Activated CD8-positive, alpha-beta T cell treated with anti-CD3 and anti-CD28 coated beads for 36 hours (primary cell): ENCODE data around the gene CHD9. TPM values are rescaled to one million over a fixed set of nuclear protein-coding genes. Genes with fewer than 3 reads are reported as not detected.

Experiments used
- ATAC-seq: fragments of 200-7000 bp; cut with Tn5 transposase; one replicate; pipeline ENCODE4 v1.10.0; 2021; ENCODE audit warnings: mild to moderate bottlenecking, moderate library complexity
- CTCF ChIA-PET: fragments of 350-600 bp; sonication (Branson Sonifier 250); formaldehyde crosslinking; loops from one replicate; lab custom pipeline; 2021; ENCODE audit warnings: antibody characterized with exemption; lab: Charles Lee
- POLR2A ChIA-PET: fragments of 350-600 bp; sonication (Branson Sonifier 250); formaldehyde crosslinking; loops from one replicate; lab custom pipeline; 2021; ENCODE audit warnings: antibody characterized with exemption; lab: Charles Lee
- DNase-seq: peaks from one replicate; pipeline ENCODE4 v3.0.0-alpha.2; 2020
- H3K27ac Mint-ChIP-seq: one replicate; pipeline ENCODE4 v1.8.0; 2021; ENCODE audit warnings: mild to moderate bottlenecking, mixed read lengths
- H3K27me3 Mint-ChIP-seq: one replicate; pipeline ENCODE4 v1.8.0; 2021; ENCODE audit warnings: mixed read lengths
- H3K36me3 Mint-ChIP-seq: one replicate; pipeline ENCODE4 v1.8.0; 2021; ENCODE audit warnings: low read depth, mixed read lengths
- H3K4me1 Mint-ChIP-seq: one replicate; pipeline ENCODE4 v1.8.0; 2021; ENCODE audit warnings: low read depth, mixed read lengths
- H3K4me3 Mint-ChIP-seq: one replicate; pipeline ENCODE4 v1.8.0; 2021; ENCODE audit warnings: mild to moderate bottlenecking, moderate library complexity, mixed read lengths
- H3K9me3 Mint-ChIP-seq: one replicate; pipeline ENCODE4 v1.8.0; 2021; ENCODE audit warnings: mixed read lengths
- intact Hi-C: fragments of 100-400 bp; cut with micrococcal nuclease; formaldehyde crosslinking; loops from one replicate; pipeline ENCODE4 v1.10.0; 2022
- total RNA-seq, 2 experiments: library from RNA; stranded (reverse); gene quantifications; one replicate each; pipeline ENCODE4 v1.2.3, GENCODE V29; 2021
- TF ChIP-seq, protein P1 (sequence below): fragments of 200-600 bp; IDR thresholded peaks from one replicate; pipeline ENCODE4 v1.8.0; 2022; ENCODE audit warnings: antibody characterized with exemption, mild to moderate bottlenecking

The CHD9 gene
- total RNA-seq, 2 experiments from 2014 or later = 13.8 to 16.3 TPM

DNA sequence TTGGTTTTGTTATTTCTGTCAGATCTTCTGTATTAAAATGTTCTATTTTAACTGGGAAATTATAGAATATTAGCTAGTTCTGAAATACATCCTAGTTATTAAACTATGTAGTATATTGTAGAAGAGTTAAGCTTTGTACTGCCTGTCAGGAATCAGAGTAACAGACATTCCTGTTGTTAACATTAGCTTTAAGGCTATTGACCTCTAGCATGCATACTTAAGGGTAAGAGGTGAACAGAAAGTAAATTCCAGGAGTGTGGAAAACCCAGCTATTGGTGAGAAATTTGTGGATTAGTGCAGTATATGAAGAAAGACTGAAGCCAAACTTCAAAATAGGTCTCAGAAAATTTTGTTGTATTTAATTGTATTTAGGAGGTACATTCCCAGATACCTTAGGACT lies 111.3 kb downstream of the CHD9 start:
- Mint-ChIP-seq H3K4me1 (peaks cover 5% of the 10 kb centered on the region), H3K27ac (no peak overlapping the region), H3K4me3 (no peak overlapping the region), H3K36me3 (peaks cover 2% of the 10 kb centered on the region), H3K27me3 (no peaks in the 10 kb centered on the region), H3K9me3 (no peaks in the 10 kb centered on the region)
- TF ChIP-seq, protein P1, sequence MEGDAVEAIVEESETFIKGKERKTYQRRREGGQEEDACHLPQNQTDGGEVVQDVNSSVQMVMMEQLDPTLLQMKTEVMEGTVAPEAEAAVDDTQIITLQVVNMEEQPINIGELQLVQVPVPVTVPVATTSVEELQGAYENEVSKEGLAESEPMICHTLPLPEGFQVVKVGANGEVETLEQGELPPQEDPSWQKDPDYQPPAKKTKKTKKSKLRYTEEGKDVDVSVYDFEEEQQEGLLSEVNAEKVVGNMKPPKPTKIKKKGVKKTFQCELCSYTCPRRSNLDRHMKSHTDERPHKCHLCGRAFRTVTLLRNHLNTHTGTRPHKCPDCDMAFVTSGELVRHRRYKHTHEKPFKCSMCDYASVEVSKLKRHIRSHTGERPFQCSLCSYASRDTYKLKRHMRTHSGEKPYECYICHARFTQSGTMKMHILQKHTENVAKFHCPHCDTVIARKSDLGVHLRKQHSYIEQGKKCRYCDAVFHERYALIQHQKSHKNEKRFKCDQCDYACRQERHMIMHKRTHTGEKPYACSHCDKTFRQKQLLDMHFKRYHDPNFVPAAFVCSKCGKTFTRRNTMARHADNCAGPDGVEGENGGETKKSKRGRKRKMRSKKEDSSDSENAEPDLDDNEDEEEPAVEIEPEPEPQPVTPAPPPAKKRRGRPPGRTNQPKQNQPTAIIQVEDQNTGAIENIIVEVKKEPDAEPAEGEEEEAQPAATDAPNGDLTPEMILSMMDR = no peak
- DNase-seq (no peak), ATAC-seq (no peak)
- CTCF ChIA-PET = no interaction called here
- intact Hi-C loops = no loop called here
- POLR2A ChIA-PET = no interaction called here

DNA sequence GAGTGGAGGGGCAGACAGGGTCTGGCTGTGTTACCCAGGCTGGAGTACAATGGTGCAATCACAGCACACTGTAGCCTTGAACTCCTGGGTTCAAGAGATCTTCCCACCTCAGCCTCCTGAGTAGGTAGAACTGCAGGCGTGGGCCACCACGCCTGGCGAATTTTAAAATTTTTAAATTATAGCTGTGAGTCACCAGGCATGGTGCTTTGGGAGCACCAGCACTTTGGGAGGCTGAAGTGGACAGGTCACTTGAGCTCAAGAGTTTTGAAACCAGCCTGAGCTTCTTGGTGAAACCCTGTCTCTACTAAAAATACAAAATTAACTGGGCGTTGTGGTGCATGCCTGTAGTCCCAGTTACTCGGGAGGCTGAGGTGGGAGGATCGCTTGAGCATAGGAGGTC lies 114.0 kb downstream of the CHD9 start:
- Mint-ChIP-seq H3K4me1 (peaks cover 7% of the 10 kb centered on the region), H3K9me3 (no peaks in the 10 kb centered on the region), H3K27ac (no peak overlapping the region), H3K27me3 (no peaks in the 10 kb centered on the region), H3K4me3 (no peak overlapping the region), H3K36me3 (peaks cover 2% of the 10 kb centered on the region)
- ChIA-PET CTCF (interaction anchor here (2.3 kb wide), 1 partner anchor 114 kb away, joined by 16 read pairs; the partner anchor contains the start of gene CHD9), POLR2A (no interaction called here)
- intact Hi-C loops = no loop called here
- no peak for ATAC-seq
- TF ChIP-seq, protein P1 = no peak
- DNase-seq = no peak

DNA sequence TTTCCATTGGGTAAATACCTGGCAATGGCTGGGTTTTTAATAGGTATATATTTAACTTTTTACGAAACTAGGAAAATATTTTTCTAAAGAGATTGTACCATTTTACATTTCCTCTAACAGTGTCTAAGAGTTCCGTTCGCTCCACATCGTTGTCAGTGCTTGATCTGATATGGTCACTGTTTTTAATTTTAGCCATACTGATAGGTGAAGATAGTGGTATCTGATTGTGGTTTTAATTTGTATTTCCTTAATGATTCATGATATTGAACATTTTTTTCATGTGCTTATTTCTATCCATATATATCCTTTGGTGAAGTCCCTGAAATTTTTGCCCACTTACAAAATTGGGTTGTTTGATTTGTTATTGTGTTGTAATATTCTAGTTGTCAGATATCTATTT lies 117.7 kb downstream of the CHD9 start:
- Mint-ChIP-seq H3K4me1 (peaks cover 4% of the 10 kb centered on the region), H3K9me3 (no peaks in the 10 kb centered on the region), H3K4me3 (no peak overlapping the region), H3K27ac (no peak overlapping the region), H3K36me3 (peaks cover 5% of the 10 kb centered on the region), H3K27me3 (no peaks in the 10 kb centered on the region)
- intact Hi-C loops = no loop called here
- CTCF ChIA-PET = no interaction called here
- DNase-seq (no peak), ATAC-seq (no peak)
- POLR2A ChIA-PET = no interaction called here
- TF ChIP-seq, protein P1 = no peak

DNA sequence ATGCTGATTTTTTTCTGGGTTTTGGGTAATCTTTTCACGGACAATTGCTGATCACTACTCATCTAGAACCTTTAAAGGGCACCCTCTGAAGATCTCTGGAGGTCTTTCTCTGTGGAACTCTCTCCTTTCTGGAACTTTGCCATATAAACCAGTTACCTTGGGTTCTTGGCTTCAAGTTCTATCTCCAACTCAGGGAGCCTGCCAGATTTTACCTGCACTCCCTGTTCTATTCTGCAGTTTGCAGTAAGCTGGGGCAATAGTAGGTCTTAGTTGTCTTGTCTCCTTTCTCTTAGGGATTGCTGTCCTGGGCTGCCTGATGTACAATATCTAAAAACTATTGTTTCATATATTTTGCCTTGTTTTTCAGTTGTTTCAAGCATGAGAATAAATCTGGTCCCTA lies 120.3 kb downstream of the CHD9 start:
- H3K9me3 Mint-ChIP-seq = no peaks in the 10 kb centered on the region
- H3K27me3 Mint-ChIP-seq = no peaks in the 10 kb centered on the region
- ChIA-PET POLR2A (no interaction called here), CTCF (interaction anchor here (1.1 kb wide), 1 partner anchor 121 kb away, joined by 4 read pairs; the partner anchor contains the start of gene CHD9)
- no peak for DNase-seq
- no peak overlapping the region for H3K27ac Mint-ChIP-seq
- peaks cover 4% of the 10 kb centered on the region for H3K4me1 Mint-ChIP-seq
- no peak for ATAC-seq
- intact Hi-C loops = no loop called here
- peaks cover 5% of the 10 kb centered on the region for H3K36me3 Mint-ChIP-seq
- TF ChIP-seq, protein P1 = no peak
- no peak overlapping the region for H3K4me3 Mint-ChIP-seq

DNA sequence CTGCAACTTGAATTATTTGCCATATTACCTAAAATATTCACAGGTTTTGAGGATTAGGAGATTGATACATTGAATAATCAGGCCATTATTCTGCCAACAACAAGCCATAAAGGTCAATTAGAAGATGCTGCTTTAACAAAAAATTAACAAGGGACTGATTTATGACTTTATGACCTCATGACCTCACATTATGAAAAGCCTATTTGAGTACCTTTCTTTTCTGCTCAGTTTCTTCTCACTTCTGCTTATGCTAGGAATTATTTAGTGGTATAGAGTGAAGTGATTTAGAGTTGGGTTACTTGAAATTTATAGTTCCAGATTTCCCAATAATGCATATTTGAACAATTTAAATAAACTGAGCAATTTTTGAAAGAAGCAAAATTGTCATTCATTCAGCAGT lies 121.6 kb downstream of the CHD9 start:
- Mint-ChIP-seq H3K4me1 (peaks cover 4% of the 10 kb centered on the region), H3K27ac (no peak overlapping the region), H3K27me3 (no peaks in the 10 kb centered on the region), H3K4me3 (no peak overlapping the region), H3K36me3 (peaks cover 7% of the 10 kb centered on the region), H3K9me3 (no peaks in the 10 kb centered on the region)
- DNase-seq (no peak), ATAC-seq (no peak)
- intact Hi-C loops = no loop called here
- ChIA-PET POLR2A (no interaction called here), CTCF (interaction anchor here (0.9 to 1.1 kb wide), 2 partner anchors 16 to 122 kb away, joined by 3 to 4 read pairs; partner anchors contain the start of gene CHD9)
- TF ChIP-seq, protein P1 = no peak
